Measurements from ENCODE around the gene KCNG3. TPM values are rescaled to one million over a fixed set of nuclear protein-coding genes. Genes with fewer than 3 reads are reported as not detected.

The KCNG3 gene
- total and polyA plus RNA-seq, 2 of the 13 experiments (the other 11 are each of a cell fraction or from before 2014, with no cell fraction given) = 2.8 to 4.8 TPM

DNA sequence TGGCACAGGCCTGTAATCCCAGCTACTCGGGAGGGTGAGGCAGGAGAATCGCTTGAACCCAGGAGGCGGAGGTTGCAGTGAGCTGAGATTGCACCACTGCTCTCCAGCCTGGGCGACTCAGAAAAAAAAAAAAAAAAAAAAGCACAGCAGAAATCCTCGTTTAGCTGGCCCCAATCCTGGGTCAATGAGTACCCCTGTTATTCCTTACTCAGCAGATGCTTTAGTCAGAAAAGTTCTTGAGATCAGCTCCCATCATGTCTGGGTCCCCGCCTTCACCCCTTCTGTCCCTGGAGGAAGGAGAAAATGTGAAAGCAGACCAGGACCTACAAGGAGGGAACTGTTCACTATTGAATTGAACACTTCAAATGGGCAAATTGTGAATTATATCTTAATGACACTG lies 16.4 kb upstream of the KCNG3 start:
- Histone ChIP-seq H3K36me3 (replicated peaks in 1 of 2; ENCODE audit: control insufficient read depth in 1 of 2, insufficient read depth in 2 of 2, low read length in 2 of 2) (no peaks in the 10 kb centered on the region), H3K79me2 (ENCODE audit: insufficient read depth, low read length) (no peaks in the 10 kb centered on the region), H3K9ac (ENCODE audit: insufficient read depth, low read depth, low read length) (peak overlapping the region; percentile 1; the same call in 1 of the 2 replicates), H3K9me3 (ENCODE audit: low read length) (no peaks in the 10 kb centered on the region), H4K20me1 (ENCODE audit: insufficient read depth, low read length) (no peaks in the 10 kb centered on the region), H3K4me3 (replicated peaks in 1 of 3; ENCODE audit: insufficient read depth in 1 of 3, low read depth in 2 of 3, low read length in 3 of 3) (no peak overlapping the region), H3K27me3 (ENCODE audit: control insufficient read depth in 1 of 2, insufficient read depth in 2 of 2, low read length in 2 of 2) (no peaks in the 10 kb centered on the region), H2AFZ (ENCODE audit: low read length) (no peak overlapping the region), H3K4me2 (ENCODE audit: low read depth, low read length) (peak overlapping the region; percentile 31), H3K4me1 (ENCODE audit: insufficient read depth, low read length) (peaks cover 44% of the 10 kb centered on the region), H3K27ac (ENCODE audit: extremely low read length, insufficient read depth, low read length) (peak overlapping the region; percentile 30)
- FAIRE-seq (no peak), ATAC-seq (peak; percentile 14), DNase-seq (ENCODE audit: low spot score) (no peak)
- peak; percentile 37 to 63; a peak in 3 of 4 replicates for TF ChIP-seq MAFK (conservative IDR thresholded peaks at IDR 0.05 in 1 of 2, IDR thresholded peaks at IDR 0.05 in 1 of 2; ENCODE audit: low read length in 2 of 2)
- 0 out of 2 replicates have a peak, but pooled peaks have one; percentile 29 for TF ChIP-seq SP4 (CRISPR knock-in tag; IDR thresholded peaks at IDR 0.05)
- TF ChIP-seq ZBTB7B (CRISPR knock-in tag; IDR thresholded peaks at IDR 0.05) = 0 out of 2 replicates have a peak, but pooled peaks have one; percentile 14
- TF ChIP-seq, protein P1, sequence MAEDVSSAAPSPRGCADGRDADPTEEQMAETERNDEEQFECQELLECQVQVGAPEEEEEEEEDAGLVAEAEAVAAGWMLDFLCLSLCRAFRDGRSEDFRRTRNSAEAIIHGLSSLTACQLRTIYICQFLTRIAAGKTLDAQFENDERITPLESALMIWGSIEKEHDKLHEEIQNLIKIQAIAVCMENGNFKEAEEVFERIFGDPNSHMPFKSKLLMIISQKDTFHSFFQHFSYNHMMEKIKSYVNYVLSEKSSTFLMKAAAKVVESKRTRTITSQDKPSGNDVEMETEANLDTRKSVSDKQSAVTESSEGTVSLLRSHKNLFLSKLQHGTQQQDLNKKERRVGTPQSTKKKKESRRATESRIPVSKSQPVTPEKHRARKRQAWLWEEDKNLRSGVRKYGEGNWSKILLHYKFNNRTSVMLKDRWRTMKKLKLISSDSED (CRISPR knock-in tag; IDR thresholded peaks at IDR 0.05) = no peak
- TF ChIP-seq, protein P2, sequence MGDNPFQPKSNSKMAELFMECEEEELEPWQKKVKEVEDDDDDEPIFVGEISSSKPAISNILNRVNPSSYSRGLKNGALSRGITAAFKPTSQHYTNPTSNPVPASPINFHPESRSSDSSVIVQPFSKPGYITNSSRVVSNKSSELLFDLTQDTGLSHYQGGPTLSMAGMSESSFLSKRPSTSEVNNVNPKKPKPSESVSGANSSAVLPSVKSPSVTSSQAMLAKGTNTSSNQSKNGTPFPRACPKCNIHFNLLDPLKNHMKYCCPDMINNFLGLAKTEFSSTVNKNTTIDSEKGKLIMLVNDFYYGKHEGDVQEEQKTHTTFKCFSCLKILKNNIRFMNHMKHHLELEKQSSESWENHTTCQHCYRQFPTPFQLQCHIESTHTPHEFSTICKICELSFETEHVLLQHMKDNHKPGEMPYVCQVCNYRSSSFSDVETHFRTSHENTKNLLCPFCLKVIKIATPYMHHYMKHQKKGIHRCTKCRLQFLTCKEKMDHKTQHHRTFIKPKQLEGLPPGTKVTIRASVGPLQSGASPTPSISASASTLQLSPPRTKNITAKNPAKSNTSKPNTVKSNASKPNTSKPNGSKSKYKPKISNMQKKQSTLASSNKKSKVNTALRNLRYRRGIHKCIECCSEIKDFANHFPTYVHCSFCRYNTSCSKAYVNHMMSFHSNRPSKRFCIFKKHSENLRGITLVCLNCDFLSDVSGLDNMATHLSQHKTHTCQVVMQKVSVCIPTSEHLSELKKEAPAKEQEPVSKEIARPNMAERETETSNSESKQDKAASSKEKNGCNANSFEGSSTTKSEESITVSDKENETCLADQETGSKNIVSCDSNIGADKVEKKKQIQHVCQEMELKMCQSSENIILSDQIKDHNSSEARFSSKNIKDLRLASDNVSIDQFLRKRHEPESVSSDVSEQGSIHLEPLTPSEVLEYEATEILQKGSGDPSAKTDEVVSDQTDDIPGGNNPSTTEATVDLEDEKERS (CRISPR knock-in tag; IDR thresholded peaks at IDR 0.05) = no peak
- no peak for TF ChIP-seq CHD4 (IDR thresholded peaks at IDR 0.05; ENCODE audit: borderline replicate concordance, low read length)
- TF ChIP-seq KMT2B (CRISPR knock-in tag; IDR thresholded peaks at IDR 0.05) = no peak
- TF ChIP-seq, protein P3, sequence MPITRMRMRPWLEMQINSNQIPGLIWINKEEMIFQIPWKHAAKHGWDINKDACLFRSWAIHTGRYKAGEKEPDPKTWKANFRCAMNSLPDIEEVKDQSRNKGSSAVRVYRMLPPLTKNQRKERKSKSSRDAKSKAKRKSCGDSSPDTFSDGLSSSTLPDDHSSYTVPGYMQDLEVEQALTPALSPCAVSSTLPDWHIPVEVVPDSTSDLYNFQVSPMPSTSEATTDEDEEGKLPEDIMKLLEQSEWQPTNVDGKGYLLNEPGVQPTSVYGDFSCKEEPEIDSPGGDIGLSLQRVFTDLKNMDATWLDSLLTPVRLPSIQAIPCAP (CRISPR knock-in tag; IDR thresholded peaks at IDR 0.05; ENCODE audit: low read depth) = no peak
- peak; percentile 59 for TF ChIP-seq MAFF (IDR thresholded peaks at IDR 0.05; ENCODE audit: low read depth, low read length)
- WGBS (ENCODE audit: low lambda C conversion rate) = 74% methylated on average over 6 of the region's 6 CpGs
- in situ Hi-C loops (cut with HindIII; ENCODE audit: extremely low pct_ligation_motif_present, low pct_unique_long_range_greater_than_20kb) (no loop called here), intact Hi-C loops (cut with micrococcal nuclease; ENCODE audit: unreplicated experiment) (no loop called here)
- no TSS peak for BruUV-seq (replicated peaks)
- CTCF ChIA-PET (ENCODE audit: low intra/inter-chr PET ratio, low total read pairs) = no interaction called here
- POLR2A ChIA-PET = no interaction called here
